Keratinocyte (primary cell): ENCODE measurements around the gene SERPINA10. TPM values are rescaled to one million over a fixed set of nuclear protein-coding genes. Genes with fewer than 3 reads are reported as not detected.

Source experiments
- DNase-seq: peaks from one replicate; pipeline ENCODE4 v3.0.0-alpha.2; 2011; ENCODE audit warnings: low read depth, missing footprints, low spot score
- FAIRE-seq: peaks from 2 replicates; lab custom pipeline; 2011; peaks lifted over from hg19 to GRCh38; lab: Jason Lieb, UNC
- H2AFZ ChIP-seq: 2 replicates; pipeline ENCODE4 v1.6.0; 2012; ENCODE audit warnings: low read length, control low read depth, inconsistent platforms; ENCODE audit not compliant: control insufficient read depth
- H3K27ac ChIP-seq: 2 replicates; pipeline ENCODE4 v1.5.1; 2011; ENCODE audit warnings: low read length; ENCODE audit not compliant: control insufficient read depth, insufficient read depth
- H3K27me3 ChIP-seq: 3 replicates; pipeline ENCODE4 v1.6.0; 2011; ENCODE audit warnings: low read length; ENCODE audit not compliant: control insufficient read depth, insufficient read depth; ENCODE audit errors: extremely low read depth
- H3K36me3 ChIP-seq, 2 experiments: 2 replicates in 1 of 2; 3 replicates in 1 of 2; pipeline ENCODE4 v1.5.1; 2011; ENCODE audit warnings: low read length in 2 of 2, mild to moderate bottlenecking in 1 of 2; ENCODE audit not compliant: control insufficient read depth in 2 of 2, insufficient read depth in 2 of 2; ENCODE audit errors: extremely low read depth in 1 of 2
- H3K4me1 ChIP-seq: 3 replicates; pipeline ENCODE4 v1.5.1; 2011; ENCODE audit warnings: low read length; ENCODE audit not compliant: control insufficient read depth, insufficient read depth; ENCODE audit errors: extremely low read depth
- H3K4me2 ChIP-seq: 3 replicates; pipeline ENCODE4 v1.6.0; 2011; ENCODE audit warnings: low read depth, low read length; ENCODE audit not compliant: control insufficient read depth, insufficient read depth; ENCODE audit errors: extremely low read depth
- H3K4me3 ChIP-seq, 3 experiments: fragments of 200-600 bp in 1 of 3; sonication (generic) in 1 of 3; 2 replicates in 2 of 3; 3 replicates in 1 of 3; pipeline ENCODE4 v1.5.1; 2011 to 2016; ENCODE audit warnings: low read length in 3 of 3, mild to moderate bottlenecking in 3 of 3, control low read depth in 2 of 3, inconsistent platforms in 1 of 3, low read depth in 1 of 3, mixed read lengths in 1 of 3, mixed run types in 1 of 3, moderate library complexity in 1 of 3; ENCODE audit not compliant: control insufficient read depth in 2 of 3, insufficient read depth in 2 of 3; ENCODE audit errors: extremely low read depth in 1 of 3
- H3K79me2 ChIP-seq: 2 replicates; pipeline ENCODE4 v1.6.0; 2012; ENCODE audit warnings: low read length; ENCODE audit not compliant: control insufficient read depth, insufficient read depth
- H3K9ac ChIP-seq: 3 replicates; pipeline ENCODE4 v1.6.0; 2011; ENCODE audit warnings: low read length; ENCODE audit not compliant: control insufficient read depth, insufficient read depth; ENCODE audit errors: extremely low read depth
- H3K9me1 ChIP-seq: 3 replicates; pipeline ENCODE4 v1.6.0; 2011; ENCODE audit warnings: low read length; ENCODE audit not compliant: control insufficient read depth, insufficient read depth; ENCODE audit errors: extremely low read depth
- H3K9me3 ChIP-seq: 2 replicates; pipeline ENCODE4 v1.5.1; 2012; ENCODE audit warnings: low read depth, low read length; ENCODE audit not compliant: control insufficient read depth
- H4K20me1 ChIP-seq: 3 replicates; pipeline ENCODE4 v1.6.0; 2011; ENCODE audit warnings: low read length; ENCODE audit not compliant: control insufficient read depth, insufficient read depth; ENCODE audit errors: extremely low read depth
- CTCF ChIP-seq, 3 experiments: IDR thresholded peaks in 1 of 3; conservative IDR thresholded peaks in 1 of 3; optimal IDR thresholded peaks in 1 of 3; 2 replicates in 2 of 3; 3 replicates in 1 of 3; pipeline versions ENCODE3 to v1.5.1; 2011; ENCODE audit warnings: low read length in 3 of 3, mild to moderate bottlenecking in 3 of 3, moderate library complexity in 2 of 3, control low read depth in 1 of 3, inconsistent platforms in 1 of 3; ENCODE audit not compliant: insufficient read depth in 2 of 3; ENCODE audit errors: extremely low read depth in 1 of 3
- EZH2 ChIP-seq: IDR thresholded peaks from one replicate; pipeline ENCODE4 v1.6.1; 2012; ENCODE audit warnings: inconsistent platforms, mild to moderate bottlenecking, low read length, moderate library complexity
- dilution Hi-C: fragments of 300-500 bp; cut with MboI; formaldehyde crosslinking; loops from one replicate; pipeline ENCODE4 v1.7.0; 2020; ENCODE audit warnings: low sequenced_read_pairs; ENCODE audit not compliant: extremely low pct_ligation_motif_present
- polyA plus RNA-seq, 5 experiments: library from polyadenylated mRNA; depleted of rRNA in 3 of 5; stranded (reverse) in 3 of 5; stranded (forward) in 1 of 5; unstranded in 1 of 5; fragments of >200 nt; gene quantifications; 1 replicate in 1 of 5; 2 replicates in 3 of 5; 3 replicates in 1 of 5; pipeline versions ENCODE4 v1.2.1 to v1.2.3, GENCODE V29; 2011 to 2012; ENCODE audit warnings: missing spikeins in 2 of 5, low read depth in 1 of 5, low replicate concordance in 1 of 5

The SERPINA10 gene
- polyA plus RNA-seq, 1 donor (not counting 4 experiments of a cell fraction or from before 2014, with no cell fraction given): not detected

GRCh38 chr14:94320243-94320642 lies 27.2 kb upstream of the SERPINA10 start:
- Histone ChIP-seq H3K9ac (peak overlapping the region; percentile 16), H3K79me2 (no peaks in the 10 kb centered on the region), H3K4me2 (peak overlapping the region; percentile 18), H3K4me1 (peaks cover 6% of the 10 kb centered on the region), H2AFZ (peak overlapping the region; percentile 59), H3K27ac (peak overlapping the region; percentile 47), H3K27me3 (no peaks in the 10 kb centered on the region), H3K9me1 (no peaks in the 10 kb centered on the region), H4K20me1 (no peaks in the 10 kb centered on the region), H3K9me3 (no peaks in the 10 kb centered on the region), H3K4me3 (no peak overlapping the region), H3K36me3 (no peaks in the 10 kb centered on the region)
- TF ChIP-seq CTCF (optimal IDR thresholded peaks at IDR 0.05 in 1 of 3, IDR thresholded peaks at IDR 0.05 in 1 of 3, conservative IDR thresholded peaks at IDR 0.05 in 1 of 3; ENCODE audit: extremely low read depth in 1 of 3, insufficient read depth in 2 of 3, low read length in 3 of 3): no peak
- TF ChIP-seq EZH2: no peak
- DNase-seq: no peak
- FAIRE-seq: peak; percentile 97
- dilution Hi-C loops: no loop called here

GRCh38 chr14:94317259-94317658 lies 24.2 kb upstream of the SERPINA10 start:
- H2AFZ ChIP-seq: peak overlapping the region; percentile 3
- no peak overlapping the region for H3K4me2 ChIP-seq
- H3K36me3 ChIP-seq: no peaks in the 10 kb centered on the region
- H3K4me1 ChIP-seq: peaks cover 23% of the 10 kb centered on the region
- no peaks in the 10 kb centered on the region for H4K20me1 ChIP-seq
- no peaks in the 10 kb centered on the region for H3K9me1 ChIP-seq
- dilution Hi-C loops: no loop called here
- no peak overlapping the region for H3K4me3 ChIP-seq
- no peak for DNase-seq
- no peak overlapping the region for H3K27ac ChIP-seq
- no peaks in the 10 kb centered on the region for H3K27me3 ChIP-seq
- H3K9me3 ChIP-seq: no peaks in the 10 kb centered on the region
- no peak for TF ChIP-seq CTCF (optimal IDR thresholded peaks at IDR 0.05 in 1 of 3, IDR thresholded peaks at IDR 0.05 in 1 of 3, conservative IDR thresholded peaks at IDR 0.05 in 1 of 3; ENCODE audit: extremely low read depth in 1 of 3, insufficient read depth in 2 of 3, low read length in 3 of 3)
- no peak for TF ChIP-seq EZH2
- FAIRE-seq: peak; percentile 77
- H3K79me2 ChIP-seq: no peaks in the 10 kb centered on the region
- H3K9ac ChIP-seq: no peak overlapping the region
